ENCODE measurements around the gene WDFY4.

Gene WDFY4

DNA sequence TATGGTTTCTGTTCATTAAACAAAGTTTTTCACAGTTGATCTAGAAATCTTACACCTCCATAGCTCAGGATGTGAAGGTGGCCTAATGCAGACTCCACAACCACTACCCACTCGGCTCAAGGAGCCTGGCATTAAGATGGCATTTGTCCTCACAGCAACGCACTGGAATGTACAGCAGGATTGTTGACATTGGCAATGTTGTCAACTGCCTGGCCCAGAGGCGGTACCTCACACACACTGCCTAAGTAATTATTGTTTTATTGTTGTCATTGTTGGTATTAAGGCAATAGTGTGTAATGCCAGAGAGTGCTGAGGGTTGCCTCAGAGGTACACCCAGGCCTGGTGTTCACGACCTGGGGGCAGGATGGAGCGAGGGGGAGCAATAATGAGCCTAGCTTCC is 216.6 kb downstream of the WDFY4 start:
- Histone ChIP-seq H3K4me1 (no peaks in the 10 kb centered on the region), H3K27me3 (no peaks in the 10 kb centered on the region), H3K4me3 (no peak overlapping the region), H3K9me3 (no peaks in the 10 kb centered on the region), H3K27ac (no peak overlapping the region), H3K36me3 (no peaks in the 10 kb centered on the region)
- TF ChIP-seq, protein P1, sequence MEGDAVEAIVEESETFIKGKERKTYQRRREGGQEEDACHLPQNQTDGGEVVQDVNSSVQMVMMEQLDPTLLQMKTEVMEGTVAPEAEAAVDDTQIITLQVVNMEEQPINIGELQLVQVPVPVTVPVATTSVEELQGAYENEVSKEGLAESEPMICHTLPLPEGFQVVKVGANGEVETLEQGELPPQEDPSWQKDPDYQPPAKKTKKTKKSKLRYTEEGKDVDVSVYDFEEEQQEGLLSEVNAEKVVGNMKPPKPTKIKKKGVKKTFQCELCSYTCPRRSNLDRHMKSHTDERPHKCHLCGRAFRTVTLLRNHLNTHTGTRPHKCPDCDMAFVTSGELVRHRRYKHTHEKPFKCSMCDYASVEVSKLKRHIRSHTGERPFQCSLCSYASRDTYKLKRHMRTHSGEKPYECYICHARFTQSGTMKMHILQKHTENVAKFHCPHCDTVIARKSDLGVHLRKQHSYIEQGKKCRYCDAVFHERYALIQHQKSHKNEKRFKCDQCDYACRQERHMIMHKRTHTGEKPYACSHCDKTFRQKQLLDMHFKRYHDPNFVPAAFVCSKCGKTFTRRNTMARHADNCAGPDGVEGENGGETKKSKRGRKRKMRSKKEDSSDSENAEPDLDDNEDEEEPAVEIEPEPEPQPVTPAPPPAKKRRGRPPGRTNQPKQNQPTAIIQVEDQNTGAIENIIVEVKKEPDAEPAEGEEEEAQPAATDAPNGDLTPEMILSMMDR (IDR thresholded peaks at IDR 0.05) = no peak
- intact Hi-C loops (cut with DNase I; ENCODE audit: low total_unique reads) = no loop called here
- no peak for DNase-seq

DNA sequence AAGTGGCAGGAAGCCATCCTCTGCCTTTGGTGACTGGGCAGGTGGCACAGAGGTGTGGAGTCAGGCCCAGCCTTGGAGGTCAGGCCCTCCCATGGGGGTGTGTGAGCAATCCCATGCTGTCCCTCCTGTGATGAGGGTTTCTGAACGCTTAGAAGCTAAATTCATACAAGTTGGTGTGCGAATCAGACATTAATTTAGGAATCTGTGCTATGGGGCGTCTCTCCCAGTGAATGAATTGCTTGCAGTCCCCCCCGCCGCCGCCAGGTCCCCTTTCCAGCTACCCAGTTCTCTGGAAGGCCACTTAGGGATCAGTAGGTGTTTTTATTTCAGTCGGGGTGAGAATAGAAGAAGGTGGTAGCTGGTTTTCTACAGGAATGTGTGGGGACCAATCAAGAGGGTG is 217.4 kb downstream of the WDFY4 start:
- no peak overlapping the region for H3K27ac ChIP-seq
- no peaks in the 10 kb centered on the region for H3K9me3 ChIP-seq
- no peak overlapping the region for H3K4me3 ChIP-seq
- TF ChIP-seq, protein P1 (IDR thresholded peaks at IDR 0.05) = no peak
- H3K4me1 ChIP-seq = no peaks in the 10 kb centered on the region
- H3K36me3 ChIP-seq = no peaks in the 10 kb centered on the region
- intact Hi-C loops (cut with DNase I; ENCODE audit: low total_unique reads) = no loop called here
- no peak for DNase-seq
- no peaks in the 10 kb centered on the region for H3K27me3 ChIP-seq

DNA sequence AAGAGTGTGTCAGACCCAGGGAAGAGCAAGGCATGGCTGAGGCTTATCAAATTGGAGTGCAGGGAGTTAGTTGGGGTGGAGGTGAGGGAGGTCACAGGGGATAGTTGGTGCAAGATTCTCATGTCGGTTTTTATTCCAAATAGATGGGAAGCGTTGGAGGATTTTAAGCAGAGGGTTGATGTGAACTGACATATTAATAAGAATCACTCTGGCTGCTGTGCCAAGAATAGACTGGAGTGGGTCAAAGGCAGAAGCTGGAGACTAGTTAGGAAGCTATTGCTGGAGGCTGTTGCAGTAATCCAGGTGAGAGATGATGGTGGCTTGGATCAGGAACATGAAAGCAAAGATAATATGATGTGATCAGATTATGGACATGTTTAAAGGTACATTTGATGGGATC is 218.5 kb downstream of the WDFY4 start:
- Histone ChIP-seq H3K4me1 (no peaks in the 10 kb centered on the region), H3K36me3 (no peaks in the 10 kb centered on the region), H3K27ac (no peak overlapping the region), H3K27me3 (no peaks in the 10 kb centered on the region), H3K4me3 (no peak overlapping the region), H3K9me3 (no peaks in the 10 kb centered on the region)
- DNase-seq = no peak
- intact Hi-C loops (cut with DNase I; ENCODE audit: low total_unique reads) = no loop called here
- TF ChIP-seq, protein P1 (IDR thresholded peaks at IDR 0.05) = no peak

DNA sequence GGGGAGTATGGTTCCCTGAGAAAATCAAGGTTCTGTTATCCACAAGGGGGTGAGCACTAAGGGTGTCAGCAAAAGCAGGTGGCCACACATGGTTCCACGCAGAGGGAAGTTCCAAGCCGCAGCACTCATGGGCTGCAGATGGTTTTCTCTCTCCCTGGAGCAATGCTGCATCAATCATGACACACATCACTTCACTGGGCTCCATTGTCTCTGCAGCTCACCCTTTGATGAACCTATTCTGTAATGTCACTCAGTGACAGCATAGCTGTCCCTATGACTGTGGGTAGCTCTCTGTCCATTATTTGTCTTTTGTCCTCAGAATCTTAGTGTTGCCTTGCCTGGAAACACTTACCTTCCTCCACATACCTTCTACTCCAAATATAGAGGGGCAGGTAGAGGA is 220.2 kb downstream of the WDFY4 start:
- no peak for DNase-seq
- Histone ChIP-seq H3K9me3 (no peaks in the 10 kb centered on the region), H3K4me3 (no peak overlapping the region), H3K27me3 (no peaks in the 10 kb centered on the region), H3K4me1 (no peaks in the 10 kb centered on the region), H3K36me3 (no peaks in the 10 kb centered on the region), H3K27ac (no peak overlapping the region)
- intact Hi-C loops (cut with DNase I; ENCODE audit: low total_unique reads) = no loop called here
- TF ChIP-seq, protein P1 (IDR thresholded peaks at IDR 0.05) = no peak

DNA sequence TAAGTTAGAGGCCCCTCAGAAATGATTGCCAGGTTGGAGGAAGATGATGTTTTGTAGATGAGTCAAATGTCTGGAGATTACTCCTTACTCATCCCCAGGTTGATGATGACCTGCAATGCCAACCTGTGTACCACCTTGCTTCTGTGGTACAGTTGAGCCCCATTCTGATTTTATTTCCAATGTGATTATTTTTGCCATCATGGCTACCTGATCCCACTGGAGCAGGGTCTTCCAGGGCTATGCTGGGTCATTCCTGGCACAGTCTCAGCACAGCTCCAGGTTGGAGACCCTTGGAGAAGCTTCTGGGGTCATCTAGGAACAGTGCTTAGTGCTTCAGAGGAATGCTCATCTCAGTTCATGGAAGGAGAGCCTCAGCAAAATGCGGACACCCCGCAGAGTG is 220.6 kb downstream of the WDFY4 start:
- intact Hi-C loops (cut with DNase I; ENCODE audit: low total_unique reads) = no loop called here
- no peaks in the 10 kb centered on the region for H3K4me1 ChIP-seq
- TF ChIP-seq, protein P1 (IDR thresholded peaks at IDR 0.05) = no peak
- H3K36me3 ChIP-seq = no peaks in the 10 kb centered on the region
- DNase-seq = no peak
- H3K27ac ChIP-seq = no peak overlapping the region
- H3K9me3 ChIP-seq = no peaks in the 10 kb centered on the region
- no peak overlapping the region for H3K4me3 ChIP-seq
- H3K27me3 ChIP-seq = no peaks in the 10 kb centered on the region

DNA sequence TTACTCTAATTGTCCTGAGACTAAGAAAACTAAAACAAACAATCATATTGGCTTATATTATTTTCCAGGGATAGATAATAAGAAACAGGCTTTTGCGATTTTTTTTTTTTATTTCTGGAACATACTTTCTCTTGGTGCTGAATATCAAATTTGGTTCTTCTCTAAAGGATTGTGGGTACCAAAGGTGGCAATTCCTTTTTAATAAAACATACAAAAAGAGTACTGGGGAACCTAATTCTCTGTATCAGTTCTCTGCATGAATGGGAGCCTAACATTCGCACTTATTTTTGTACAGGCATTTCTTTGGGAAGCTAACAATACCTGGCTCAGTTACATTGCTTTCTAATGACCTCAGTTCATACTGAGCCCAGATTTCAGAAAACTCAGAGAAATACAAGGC is 222.2 kb downstream of the WDFY4 start:
- intact Hi-C loops (cut with DNase I; ENCODE audit: low total_unique reads) = no loop called here
- no peak for DNase-seq
- TF ChIP-seq, protein P1 (IDR thresholded peaks at IDR 0.05) = no peak

More for the DNA sequence above, 222.2 kb downstream of the WDFY4 start:
- Histone ChIP-seq H3K27me3 (no peaks in the 10 kb centered on the region), H3K4me1 (no peaks in the 10 kb centered on the region), H3K27ac (no peak overlapping the region), H3K9me3 (no peaks in the 10 kb centered on the region), H3K36me3 (no peaks in the 10 kb centered on the region), H3K4me3 (no peak overlapping the region)
